ENCODE data around the gene SLC30A10. TPM values are rescaled to one million over a fixed set of nuclear protein-coding genes. Genes with fewer than 3 reads are reported as not detected.

The SLC30A10 gene
- total and polyA plus RNA-seq, 2 of the 13 experiments (the other 11 are each of a cell fraction or from before 2014, with no cell fraction given) = 20.9 to 30.2 TPM

DNA sequence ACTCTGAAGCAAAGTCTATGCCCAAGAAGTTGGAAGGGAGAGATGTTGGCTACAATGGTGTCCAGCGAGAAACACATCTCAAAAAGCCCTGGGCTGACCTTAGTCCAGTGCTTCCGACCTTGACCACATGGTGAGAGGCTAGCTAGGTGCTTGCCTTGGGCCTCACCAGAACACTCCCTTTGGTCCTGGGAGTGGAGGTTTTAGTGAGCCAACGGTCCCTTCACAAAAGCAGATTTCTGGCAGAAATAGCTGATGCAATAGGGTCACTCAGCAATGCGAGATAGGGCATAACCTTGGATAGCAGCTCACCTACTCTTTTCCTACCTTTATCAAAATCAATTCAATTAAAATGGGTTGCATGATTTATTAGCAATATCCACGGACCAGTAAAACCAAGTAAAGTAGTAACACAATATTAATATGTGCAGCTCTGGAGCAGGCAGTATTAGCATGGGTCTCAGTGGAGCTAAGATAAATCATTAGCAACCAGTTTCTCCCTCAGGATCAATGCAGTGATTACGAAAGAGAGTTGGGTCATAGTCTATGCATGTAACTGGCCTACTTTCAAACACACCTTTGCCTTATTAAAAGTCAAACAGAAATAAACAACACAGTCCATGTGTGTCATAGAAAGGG, 1.9 kb downstream of the SLC30A10 start (continued):
- TF ChIP-seq ZNF292 (CRISPR knock-in tag; IDR thresholded peaks at IDR 0.05; ENCODE audit: borderline replicate concordance, low read depth) (peak; percentile 53; the same call in 1 of the 2 replicates), POGZ (CRISPR knock-in tag; IDR thresholded peaks at IDR 0.05) (peak; percentile 64; the same call in 1 of the 2 replicates), SOX6 (IDR thresholded peaks at IDR 0.05) (no peak), SOX6 (CRISPR knock-in tag; IDR thresholded peaks at IDR 0.05) (peak; percentile 78), SNAPC2 (CRISPR knock-in tag; IDR thresholded peaks at IDR 0.05) (no peak), RBAK (CRISPR knock-in tag; IDR thresholded peaks at IDR 0.05) (0 out of 2 replicates have a peak, but pooled peaks have one; percentile 42), KDM6A (CRISPR knock-in tag; IDR thresholded peaks at IDR 0.05; ENCODE audit: low read depth) (peak; percentile 48; the same call in 1 of the 2 replicates)
- TF ChIP-seq, protein P1, sequence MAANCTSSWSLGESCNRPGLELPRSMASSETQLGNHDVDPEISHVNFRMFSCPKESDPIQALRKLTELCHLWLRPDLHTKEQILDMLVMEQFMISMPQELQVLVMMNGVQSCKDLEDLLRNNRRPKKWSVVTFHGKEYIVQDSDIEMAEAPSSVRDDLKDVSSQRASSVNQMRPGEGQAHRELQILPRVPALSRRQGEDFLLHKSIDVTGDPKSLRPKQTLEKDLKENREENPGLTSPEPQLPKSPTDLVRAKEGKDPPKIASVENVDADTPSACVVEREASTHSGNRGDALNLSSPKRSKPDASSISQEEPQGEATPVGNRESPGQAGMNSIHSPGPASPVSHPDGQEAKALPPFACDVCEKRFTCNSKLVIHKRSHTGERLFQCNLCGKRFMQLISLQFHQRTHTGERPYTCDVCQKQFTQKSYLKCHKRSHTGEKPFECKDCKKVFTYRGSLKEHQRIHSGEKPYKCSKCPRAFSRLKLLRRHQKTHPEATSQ (CRISPR knock-in tag; IDR thresholded peaks at IDR 0.05; ENCODE audit: borderline replicate concordance) = peak; percentile 28; the same call in 1 of the 2 replicates
- TF ChIP-seq, protein P2, sequence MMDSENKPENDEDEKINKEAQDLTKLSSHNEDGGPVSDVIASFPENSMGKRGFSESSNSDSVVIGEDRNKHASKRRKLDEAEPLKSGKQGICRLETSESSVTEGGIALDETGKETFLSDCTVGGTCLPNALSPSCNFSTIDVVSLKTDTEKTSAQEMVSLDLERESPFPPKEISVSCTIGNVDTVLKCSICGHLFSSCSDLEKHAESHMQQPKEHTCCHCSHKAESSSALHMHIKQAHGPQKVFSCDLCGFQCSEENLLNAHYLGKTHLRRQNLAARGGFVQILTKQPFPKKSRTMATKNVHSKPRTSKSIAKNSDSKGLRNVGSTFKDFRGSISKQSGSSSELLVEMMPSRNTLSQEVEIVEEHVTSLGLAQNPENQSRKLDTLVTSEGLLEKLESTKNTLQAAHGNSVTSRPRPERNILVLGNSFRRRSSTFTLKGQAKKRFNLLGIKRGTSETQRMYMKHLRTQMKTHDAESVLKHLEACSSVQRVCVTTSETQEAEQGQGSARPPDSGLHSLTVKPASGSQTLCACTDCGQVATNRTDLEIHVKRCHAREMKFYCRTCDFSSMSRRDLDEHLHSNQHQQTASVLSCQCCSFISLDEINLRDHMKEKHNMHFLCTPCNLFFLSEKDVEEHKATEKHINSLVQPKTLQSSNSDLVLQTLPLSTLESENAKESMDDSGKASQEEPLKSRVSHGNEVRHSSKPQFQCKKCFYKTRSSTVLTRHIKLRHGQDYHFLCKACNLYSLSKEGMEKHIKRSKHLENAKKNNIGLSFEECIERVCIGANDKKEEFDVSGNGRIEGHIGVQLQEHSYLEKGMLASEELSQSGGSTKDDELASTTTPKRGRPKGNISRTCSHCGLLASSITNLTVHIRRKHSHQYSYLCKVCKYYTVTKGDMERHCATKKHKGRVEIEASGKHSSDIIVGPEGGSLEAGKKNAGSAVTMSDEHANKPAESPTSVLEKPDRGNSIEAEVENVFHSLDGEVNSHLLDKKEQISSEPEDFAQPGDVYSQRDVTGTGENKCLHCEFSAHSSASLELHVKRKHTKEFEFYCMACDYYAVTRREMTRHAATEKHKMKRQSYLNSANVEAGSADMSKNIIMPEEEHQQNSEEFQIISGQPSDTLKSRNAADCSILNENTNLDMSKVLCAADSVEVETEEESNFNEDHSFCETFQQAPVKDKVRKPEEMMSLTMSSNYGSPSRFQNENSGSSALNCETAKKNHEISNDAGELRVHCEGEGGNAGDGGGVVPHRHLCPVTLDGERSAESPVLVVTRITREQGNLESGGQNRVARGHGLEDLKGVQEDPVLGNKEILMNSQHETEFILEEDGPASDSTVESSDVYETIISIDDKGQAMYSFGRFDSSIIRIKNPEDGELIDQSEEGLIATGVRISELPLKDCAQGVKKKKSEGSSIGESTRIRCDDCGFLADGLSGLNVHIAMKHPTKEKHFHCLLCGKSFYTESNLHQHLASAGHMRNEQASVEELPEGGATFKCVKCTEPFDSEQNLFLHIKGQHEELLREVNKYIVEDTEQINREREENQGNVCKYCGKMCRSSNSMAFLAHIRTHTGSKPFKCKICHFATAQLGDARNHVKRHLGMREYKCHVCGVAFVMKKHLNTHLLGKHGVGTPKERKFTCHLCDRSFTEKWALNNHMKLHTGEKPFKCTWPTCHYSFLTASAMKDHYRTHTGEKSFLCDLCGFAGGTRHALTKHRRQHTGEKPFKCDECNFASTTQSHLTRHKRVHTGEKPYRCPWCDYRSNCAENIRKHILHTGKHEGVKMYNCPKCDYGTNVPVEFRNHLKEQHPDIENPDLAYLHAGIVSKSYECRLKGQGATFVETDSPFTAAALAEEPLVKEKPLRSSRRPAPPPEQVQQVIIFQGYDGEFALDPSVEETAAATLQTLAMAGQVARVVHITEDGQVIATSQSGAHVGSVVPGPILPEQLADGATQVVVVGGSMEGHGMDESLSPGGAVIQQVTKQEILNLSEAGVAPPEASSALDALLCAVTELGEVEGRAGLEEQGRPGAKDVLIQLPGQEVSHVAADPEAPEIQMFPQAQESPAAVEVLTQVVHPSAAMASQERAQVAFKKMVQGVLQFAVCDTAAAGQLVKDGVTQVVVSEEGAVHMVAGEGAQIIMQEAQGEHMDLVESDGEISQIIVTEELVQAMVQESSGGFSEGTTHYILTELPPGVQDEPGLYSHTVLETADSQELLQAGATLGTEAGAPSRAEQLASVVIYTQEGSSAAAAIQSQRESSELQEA (CRISPR knock-in tag; IDR thresholded peaks at IDR 0.05; ENCODE audit: not compliant biosample characterization) = no peak
- TF ChIP-seq, protein P3, sequence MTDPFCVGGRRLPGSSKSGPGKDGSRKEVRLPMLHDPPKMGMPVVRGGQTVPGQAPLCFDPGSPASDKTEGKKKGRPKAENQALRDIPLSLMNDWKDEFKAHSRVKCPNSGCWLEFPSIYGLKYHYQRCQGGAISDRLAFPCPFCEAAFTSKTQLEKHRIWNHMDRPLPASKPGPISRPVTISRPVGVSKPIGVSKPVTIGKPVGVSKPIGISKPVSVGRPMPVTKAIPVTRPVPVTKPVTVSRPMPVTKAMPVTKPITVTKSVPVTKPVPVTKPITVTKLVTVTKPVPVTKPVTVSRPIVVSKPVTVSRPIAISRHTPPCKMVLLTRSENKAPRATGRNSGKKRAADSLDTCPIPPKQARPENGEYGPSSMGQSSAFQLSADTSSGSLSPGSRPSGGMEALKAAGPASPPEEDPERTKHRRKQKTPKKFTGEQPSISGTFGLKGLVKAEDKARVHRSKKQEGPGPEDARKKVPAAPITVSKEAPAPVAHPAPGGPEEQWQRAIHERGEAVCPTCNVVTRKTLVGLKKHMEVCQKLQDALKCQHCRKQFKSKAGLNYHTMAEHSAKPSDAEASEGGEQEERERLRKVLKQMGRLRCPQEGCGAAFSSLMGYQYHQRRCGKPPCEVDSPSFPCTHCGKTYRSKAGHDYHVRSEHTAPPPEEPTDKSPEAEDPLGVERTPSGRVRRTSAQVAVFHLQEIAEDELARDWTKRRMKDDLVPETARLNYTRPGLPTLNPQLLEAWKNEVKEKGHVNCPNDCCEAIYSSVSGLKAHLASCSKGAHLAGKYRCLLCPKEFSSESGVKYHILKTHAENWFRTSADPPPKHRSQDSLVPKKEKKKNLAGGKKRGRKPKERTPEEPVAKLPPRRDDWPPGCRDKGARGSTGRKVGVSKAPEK (CRISPR knock-in tag; IDR thresholded peaks at IDR 0.05; ENCODE audit: borderline replicate concordance) = peak; percentile 85; the same call in 1 of the 2 replicates
- TF ChIP-seq, protein P4, sequence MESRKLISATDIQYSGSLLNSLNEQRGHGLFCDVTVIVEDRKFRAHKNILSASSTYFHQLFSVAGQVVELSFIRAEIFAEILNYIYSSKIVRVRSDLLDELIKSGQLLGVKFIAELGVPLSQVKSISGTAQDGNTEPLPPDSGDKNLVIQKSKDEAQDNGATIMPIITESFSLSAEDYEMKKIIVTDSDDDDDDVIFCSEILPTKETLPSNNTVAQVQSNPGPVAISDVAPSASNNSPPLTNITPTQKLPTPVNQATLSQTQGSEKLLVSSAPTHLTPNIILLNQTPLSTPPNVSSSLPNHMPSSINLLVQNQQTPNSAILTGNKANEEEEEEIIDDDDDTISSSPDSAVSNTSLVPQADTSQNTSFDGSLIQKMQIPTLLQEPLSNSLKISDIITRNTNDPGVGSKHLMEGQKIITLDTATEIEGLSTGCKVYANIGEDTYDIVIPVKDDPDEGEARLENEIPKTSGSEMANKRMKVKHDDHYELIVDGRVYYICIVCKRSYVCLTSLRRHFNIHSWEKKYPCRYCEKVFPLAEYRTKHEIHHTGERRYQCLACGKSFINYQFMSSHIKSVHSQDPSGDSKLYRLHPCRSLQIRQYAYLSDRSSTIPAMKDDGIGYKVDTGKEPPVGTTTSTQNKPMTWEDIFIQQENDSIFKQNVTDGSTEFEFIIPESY (CRISPR knock-in tag; IDR thresholded peaks at IDR 0.05) = no peak
- TF ChIP-seq, protein P5, sequence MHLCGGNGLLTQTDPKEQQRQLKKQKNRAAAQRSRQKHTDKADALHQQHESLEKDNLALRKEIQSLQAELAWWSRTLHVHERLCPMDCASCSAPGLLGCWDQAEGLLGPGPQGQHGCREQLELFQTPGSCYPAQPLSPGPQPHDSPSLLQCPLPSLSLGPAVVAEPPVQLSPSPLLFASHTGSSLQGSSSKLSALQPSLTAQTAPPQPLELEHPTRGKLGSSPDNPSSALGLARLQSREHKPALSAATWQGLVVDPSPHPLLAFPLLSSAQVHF (CRISPR knock-in tag; IDR thresholded peaks at IDR 0.05) = no peak
